Nucleus accumbens (tissue), 56 donors: ENCODE data around the gene IL10.

ENCODE experiments used
- DNase-seq, 56 donors: peaks; one replicate each; lab custom pipeline; 2025; lab: John Stamatoyannopoulos, UW

Gene IL10

DNA sequence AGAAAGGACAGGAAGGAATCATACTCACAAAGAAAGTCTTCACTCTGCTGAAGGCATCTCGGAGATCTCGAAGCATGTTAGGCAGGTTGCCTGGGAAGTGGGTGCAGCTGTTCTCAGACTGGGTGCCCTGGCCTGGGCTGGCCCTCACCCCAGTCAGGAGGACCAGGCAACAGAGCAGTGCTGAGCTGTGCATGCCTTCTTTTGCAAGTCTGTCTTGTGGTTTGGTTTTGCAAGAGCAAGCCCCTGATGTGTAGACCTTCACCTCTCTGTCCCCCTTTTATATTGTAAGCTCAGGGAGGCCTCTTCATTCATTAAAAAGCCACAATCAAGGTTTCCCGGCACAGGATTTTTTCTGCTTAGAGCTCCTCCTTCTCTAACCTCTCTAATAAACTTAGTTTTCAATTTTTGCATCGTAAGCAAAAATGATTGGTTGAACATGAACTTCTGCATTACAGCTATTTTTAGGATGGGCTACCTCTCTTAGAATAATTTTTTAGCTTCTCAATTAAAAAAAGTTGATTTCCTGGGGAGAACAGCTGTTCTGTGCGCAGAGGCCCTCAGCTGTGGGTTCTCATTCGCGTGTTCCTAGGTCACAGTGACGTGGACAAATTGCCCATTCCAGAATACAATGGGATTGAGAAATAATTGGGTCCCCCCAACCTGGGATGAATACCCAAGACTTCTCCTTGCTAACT, at the start of gene IL10:
TSS of gene IL10 (minus strand) at position 252 of the 695 bp plus-strand sequence. CDS start at position 193, 59 bp downstream.
- DNase-seq, result peak in 6 of 56 donors; percentile 3 to 24 (median 4)

DNA sequence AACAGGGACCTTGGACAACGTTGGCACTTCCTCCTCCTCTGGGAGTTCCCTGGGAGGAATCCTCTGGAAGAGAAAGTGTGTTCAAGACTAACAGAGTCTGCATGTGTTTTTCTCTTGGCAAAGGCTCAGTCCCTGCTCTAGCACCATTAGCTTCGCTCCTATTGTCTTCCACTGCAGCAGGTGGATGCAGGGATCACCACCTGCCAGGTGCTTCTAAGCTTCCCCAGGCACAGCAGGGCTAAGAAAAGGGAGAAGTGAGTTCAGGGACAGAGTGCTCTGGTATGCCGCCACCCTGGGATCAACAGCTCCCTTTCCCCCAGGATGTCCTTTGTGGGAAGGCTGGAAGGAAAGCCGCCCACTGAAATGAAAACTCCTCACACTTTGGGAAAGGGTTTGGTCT, 49.2 kb upstream of the IL10 start:
- no peak for DNase-seq

DNA sequence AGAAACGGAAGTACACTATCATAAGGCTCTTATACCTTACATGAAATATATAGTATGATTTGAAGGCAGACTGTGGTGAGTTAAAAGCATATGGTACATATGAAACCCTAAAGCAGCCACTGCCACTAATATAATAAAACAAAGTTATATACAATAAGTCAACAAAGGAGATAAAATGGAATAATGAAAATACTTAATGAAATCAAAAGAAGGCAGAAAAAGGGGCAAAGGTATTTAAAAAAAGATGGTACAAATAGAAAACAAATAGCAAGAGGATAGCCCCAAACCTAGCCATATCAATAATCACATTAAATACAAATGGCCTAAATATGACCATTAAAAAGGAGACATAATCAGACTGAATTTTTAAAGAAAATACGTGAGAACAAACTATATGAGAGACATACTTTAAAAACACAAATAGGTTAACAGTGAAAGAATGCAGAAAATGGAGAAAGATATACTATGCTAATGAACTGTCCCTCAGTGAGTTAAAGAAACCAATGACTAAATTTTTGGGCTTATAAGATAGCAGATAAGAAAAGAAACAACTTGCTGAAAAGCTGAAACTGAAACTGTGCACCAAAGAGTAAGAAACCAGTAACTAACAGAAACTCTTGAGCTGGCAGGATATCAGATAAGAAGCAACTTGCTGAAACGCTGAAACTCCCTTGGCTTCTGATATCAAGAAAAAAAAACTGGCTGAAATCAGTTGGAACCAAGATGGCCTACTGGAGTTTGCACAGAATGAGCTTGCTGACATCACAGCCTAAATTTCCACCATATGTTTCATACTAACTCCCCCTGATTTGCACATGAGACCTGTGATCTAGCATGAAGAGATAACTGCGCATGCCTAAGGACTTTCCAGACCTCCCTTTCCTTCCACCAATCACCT, 44.3 kb upstream of the IL10 start:
- no peak for DNase-seq

DNA sequence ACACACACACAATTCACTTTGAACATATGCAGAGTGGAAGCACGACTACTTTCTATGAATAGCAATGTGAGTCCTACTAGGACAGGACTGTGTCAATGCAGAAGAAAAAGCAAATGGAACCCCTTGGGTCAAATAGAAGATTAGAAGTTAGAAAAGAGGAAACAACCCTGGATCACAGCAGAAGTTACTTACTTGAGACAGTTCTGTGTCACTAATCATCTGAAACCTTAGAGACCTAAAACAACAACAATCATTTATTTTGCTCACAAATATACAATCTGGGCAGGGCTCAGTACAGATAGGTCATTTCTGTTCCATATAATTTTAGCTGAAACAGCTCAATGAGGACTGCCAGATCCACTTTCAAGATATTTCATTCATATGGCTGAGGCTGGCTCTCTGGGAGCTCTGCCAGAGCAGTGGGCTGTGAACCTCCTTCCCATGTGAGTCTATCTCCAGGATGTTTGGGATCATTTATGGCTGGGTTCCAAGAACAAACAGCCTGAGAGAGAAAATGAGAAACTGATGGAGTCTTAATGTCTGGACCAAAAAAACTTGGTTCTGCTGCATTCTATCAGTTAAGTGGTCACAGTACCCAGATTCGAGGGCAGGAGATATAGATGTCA, 42.5 kb upstream of the IL10 start:
- DNase-seq, result no peak

DNA sequence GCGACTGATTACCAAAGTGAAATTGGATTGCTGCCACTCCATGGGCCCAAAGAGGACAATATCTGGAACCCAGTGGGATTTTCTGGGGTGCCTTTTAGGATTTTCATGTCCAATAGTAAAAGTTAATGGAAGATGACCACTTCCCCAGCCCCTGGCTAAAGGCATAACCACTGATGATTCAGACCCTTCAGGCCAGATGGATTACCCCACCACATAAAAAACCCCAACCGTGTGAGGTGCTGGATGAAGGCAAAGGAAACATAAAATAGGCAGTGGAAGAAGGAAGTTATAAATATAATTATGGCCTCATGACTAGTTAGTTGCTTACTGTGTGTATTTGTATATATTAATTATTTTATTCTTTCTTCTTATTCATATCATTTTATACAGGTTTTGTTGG, 40.2 kb upstream of the IL10 start:
- DNase-seq, result no peak

DNA sequence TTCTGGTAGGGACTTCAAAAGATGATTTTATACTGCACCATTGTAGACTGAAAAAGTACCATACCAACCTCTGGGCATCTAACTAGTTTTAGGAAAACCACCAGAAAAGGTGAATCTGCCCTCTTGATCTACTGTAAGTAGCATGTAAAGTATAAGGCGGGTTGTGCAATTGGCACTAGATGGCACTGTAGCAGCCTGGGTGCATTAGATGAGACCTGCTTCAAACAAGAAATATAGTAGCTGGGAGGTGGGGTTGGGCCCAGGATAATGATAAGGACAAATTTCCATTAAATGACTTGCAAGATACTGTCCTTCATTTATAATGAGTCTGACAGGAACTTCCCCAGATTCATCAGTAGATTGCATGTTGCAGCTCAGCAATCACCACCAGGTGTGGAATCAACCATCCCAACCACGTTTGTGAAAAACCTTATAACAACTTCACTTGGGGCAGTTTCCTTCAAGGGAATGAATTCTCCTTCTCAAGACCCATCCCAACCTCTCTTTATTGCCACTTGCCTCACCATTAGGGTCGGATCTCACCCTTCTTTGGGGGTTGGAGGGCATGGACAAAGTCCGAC, 37.3 kb upstream of the IL10 start:
- no peak for DNase-seq

DNA sequence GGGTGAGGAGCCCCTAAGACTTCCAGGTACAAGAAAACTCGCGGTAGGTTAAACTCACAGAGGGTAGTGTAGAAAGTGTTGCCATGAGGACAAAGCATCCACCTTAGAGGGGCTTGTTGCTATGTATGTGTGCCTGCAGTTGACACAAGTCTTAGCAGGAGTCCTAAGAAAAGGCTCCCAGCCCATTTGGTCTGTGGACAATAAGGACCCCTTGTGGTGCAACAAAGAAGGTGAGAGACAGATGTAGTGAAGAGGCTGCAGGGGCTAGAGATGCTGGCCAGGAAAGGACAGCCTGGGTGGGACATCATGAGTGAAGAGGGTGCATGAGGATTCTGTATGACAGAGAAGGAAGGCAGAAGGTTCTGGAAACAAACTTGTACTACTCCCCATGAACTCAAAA, 36.3 kb upstream of the IL10 start:
- no peak for DNase-seq

DNA sequence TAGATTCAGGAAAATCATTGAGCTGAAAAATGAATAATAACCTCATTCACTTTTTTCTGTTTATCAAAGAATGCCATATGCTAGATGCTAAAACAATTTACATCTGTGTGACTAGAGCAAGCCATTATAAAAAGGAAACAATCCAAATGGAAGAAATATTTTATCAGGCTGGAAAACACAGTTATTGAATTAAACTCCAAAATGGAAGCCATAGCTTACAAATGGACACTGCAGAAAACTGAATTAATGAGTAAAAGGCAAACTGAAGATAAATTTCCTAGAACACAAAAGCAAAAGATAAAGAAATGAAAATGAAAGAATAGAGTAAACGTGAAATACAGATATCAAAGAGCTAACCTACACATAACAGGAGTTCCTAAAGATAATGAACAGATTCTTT, 33.1 kb upstream of the IL10 start:
- DNase-seq, result no peak

DNA sequence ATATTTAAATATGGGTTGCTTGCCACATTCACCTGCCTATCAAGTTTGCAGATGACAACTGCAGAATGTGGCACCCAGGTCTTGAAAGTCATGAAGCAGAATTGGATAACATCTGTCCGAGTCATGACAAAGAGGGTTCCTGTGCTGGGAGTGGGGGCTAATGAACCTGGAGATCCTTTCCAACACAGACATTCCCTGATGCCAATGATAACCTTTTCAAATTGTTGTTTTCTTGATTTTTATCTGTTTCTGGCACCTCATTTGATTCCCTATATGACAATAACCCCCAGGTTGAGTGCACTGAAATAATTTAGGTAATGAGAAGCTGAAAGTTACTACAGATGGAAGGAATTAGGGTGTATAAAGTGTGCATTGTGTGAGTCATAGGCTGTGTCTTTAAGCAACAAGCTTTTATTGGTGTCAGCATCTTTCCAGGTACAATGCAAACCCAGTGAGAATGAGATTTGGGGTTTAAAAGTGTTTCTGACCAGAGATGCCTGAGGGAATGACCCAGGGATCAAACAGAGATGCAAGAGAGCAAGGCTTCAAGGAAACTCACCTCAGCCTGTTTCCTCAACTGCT, 32.0 kb upstream of the IL10 start:
- DNase-seq, result no peak

DNA sequence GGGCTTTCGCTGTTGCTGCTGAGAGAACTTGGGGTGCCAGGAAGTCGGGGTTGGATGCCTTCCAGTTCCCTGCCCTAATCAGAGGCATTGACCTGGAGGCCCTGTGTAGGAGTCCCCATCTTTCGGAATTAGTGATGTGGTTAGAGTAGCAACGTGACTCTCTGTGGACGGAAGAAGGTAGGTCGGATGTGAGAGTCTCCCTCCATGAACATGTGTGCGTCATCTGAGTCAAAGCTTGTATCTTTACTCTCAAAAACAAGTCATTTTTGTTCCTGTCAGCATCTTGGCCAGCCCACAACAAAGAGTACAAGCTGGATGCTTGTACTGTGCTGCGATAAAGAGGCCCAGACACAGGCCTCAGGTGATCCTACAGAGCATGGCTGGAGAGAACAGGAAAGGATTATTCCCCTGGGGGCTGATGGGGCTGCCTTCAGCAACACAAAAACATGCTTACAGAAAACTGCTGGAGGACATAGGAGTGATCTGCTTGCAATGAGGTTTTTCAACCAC, 31.0 kb upstream of the IL10 start:
- no peak for DNase-seq

DNA sequence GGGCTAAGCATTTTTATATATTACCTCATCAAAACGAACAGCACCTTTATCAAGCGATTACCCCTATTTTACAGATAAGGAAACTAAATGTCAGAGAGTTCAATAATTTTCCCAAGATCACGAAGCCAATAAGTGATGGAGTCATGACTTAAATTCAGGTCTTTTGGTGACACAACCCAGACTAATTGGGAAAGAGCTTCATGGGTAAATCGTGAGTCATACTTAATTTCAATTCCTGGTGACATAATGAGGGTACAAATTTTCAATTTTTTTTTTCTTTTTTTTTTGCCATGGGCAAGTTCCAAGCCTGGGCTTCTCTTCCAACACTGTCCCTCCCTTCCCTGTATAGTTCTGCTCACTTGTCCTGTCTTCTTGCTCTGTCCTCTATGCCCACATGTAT, 30.1 kb upstream of the IL10 start:
- DNase-seq, result no peak

DNA sequence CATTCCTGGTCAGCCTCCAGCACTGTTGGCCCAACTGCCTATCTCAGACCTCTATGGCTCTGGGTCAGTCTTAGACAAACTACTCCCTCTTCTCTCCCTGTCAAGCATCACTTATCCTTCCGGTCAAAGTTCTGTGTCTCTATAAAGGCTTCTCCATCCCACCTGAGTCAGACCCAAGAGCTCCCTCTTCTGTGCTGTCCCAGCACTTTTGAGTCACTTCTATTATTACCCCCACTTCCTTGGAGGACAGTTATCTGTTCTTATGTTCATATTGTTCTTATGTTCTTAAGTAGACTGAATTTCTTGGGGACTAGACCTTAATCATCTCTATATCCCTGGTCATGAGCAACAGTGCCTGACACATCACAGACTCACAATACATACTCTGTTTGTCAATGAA, 29.2 kb upstream of the IL10 start:
- no peak for DNase-seq

DNA sequence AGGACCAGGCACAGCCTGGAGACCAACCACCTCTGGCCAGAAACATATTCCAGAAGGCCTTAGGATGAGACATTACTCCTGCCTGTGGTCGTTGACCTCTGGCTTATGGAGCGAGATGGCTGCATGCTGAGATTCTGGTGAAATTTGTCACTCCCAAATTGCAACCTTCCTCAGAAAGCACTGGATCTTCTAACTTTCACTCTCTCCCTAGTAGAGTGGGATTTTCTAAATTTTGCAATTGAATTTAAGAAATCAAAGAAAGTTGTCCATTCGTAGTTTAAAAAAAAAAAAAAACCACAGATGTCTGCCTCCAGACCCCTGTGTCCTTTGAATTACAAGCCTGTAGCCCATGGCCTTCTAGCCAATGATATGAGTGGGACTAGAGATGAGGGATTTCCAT, 28.6 kb upstream of the IL10 start:
- no peak for DNase-seq

DNA sequence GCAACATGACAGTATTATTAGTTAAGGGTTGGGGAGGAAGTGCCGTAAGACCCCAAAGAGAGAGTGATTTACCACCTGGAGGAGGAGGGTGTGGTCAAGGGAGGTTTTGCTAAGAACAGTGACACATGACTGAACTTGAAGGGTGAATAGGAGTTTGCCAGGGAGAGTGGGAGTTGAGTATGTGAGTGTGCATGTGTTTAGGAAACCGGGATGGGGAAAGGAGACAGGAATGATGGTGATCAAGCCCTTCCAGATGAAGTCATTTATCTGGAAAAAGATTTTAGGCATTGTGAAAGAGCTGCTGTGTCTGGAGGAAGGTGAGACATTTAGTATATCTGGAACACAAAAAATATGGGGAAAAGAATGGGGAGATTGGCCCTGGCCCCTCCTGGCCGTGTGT, 28.1 kb upstream of the IL10 start:
- DNase-seq, result no peak

DNA sequence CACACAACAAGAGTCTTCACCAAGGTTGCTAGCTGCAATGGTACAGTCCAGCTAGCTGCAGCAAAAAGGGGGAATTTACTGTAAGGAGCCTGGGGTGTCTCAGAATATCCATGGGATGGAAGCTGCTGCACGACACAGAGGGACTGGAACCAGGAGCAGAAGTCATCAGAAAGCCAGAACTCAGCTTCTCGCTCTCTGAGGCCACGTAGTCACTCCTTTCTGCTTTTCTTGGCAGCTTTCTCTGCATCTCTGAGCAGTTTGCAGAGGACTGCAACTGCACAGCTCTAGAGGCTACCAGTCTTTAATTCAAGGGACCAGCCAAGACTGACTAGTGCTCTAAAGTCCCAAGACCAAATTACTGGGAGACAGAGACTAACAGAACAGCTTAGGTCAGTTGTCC, 27.0 kb upstream of the IL10 start:
- DNase-seq, result no peak

DNA sequence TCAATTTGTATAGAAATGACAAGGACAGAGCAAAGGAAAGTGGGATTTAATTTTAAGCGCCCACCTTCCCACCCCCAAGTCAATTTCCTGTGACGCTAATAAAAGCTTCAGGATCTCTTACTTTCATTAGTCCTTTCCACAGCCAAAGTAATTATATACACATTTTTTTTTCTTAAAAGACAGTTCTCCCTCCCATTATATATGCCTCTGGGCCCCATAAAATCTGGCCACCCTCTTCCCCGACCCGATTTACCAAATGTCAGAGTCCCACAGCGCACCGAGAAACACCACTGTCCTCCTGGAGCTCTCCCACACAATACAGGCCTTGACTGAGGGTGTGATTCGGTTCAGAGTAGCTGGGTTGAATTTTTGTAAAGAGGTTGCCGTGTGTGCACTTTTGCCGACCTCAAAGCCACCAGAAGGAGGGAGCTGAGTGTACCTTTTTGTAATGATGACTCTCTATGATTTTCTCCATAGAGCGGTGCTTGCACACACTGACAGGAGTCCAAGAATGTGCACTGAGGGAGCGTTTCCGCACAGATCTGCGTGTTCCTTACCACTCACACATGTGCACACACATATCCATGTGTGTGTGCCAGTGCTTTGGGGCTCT, 26.2 kb upstream of the IL10 start:
- DNase-seq, result no peak

DNA sequence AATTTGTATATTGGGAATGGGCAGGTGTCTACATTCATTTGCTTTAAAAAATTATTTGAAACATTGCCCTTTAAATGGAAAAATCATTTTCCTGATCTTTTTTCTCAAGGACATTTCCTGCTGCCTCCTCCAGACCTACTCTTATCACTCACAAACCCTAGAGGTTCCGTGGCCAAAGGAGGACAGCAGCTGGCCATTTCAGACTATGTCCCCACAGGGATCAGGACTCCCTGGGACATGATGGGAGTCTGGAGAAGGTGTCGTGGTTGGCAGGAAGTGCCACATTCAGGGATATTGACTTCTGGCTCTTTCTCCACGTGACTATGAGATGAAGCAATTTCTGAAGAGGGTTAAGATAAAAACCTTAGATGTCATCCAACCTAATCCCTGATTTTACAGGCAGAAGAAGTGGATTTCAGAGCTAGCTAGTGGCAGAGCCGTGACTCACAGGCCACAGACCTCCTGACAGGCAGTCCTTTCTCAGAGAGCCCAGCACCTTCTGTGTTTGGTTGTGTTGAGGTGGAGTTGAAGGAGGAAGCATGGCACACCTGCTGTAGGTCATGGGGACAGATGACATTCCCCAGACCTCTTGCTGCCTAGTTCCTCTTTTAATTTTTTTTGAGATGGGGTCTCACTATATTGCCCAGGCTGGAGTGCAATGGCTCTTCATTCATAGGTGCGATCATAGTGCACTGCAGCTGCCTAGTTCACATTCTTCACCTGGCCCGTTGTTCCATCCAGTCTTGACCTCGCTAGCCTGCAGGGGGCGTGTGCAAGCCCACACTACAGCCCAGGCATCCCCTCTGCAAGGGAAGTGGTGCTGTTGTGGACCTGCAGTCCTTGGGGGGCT, 25.5 kb upstream of the IL10 start:
- DNase-seq, result no peak

DNA sequence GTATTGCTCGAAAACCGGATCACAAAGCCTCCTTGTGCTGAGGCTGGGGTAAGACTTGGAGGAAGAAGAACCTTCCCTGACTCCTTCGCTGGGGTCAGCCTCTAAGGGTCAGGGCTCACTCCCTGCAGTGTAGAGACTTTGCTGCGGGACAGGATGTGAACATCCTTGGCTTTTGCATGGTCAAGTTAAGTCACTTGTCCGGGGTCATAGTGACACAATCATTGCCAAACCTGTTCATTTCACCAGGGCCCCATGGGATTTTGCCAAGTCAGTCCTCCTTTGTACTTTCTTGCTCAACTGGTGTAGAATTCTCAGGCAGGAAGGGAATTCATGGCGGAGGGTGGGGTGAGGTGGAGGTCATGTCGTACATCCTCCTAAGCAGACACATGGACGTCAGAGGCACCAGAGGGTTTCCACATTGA, 24.7 kb upstream of the IL10 start:
- no peak for DNase-seq

DNA sequence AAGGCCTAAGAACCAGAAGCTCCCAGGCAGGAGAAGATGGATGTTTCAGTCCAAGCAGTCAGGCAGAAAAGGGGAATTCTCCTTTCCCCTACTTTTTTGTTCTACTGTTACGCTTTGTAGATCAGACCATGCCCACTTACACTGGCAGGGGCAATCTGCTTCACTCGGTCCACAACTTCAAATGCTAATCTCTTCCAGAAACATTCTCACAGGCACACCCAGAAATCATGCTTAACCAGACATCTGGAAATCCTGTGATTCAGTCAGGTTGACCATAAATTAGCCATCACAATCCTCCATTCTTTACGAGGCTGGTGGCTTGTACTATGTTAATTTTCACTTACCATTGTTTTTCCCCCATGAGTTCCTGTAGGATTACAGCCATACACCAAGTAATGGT, 23.8 kb upstream of the IL10 start:
- no peak for DNase-seq
